ENCODE data around the gene ESR2. TPM values are rescaled to one million over a fixed set of nuclear protein-coding genes. Genes with fewer than 3 reads are reported as not detected.

The ESR2 gene
- polyA plus RNA-seq, 3 donors, result 0.04 TPM; not detected in 2

DNA sequence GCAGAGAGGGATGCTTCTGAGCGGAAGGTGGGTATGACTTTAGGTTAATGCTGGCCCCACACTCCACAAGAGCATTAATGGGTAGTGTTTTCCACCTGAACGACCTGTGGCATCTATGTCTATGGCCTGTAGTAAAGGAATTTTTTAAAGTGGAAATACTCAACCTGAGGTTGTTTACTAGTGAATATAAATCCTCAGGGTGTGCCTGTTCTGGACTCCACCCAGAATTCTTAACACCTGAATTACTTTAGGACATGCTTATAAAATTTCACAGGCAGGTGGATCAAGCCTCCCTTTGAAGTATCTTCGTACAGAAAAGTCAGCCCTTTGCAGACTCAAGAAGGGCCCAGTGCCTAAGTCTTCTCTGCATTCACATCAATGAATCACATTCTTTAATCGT, 196.1 kb downstream of the ESR2 start:
- Histone ChIP-seq H3K4me1 (ENCODE audit: control insufficient read depth in 1 of 2, insufficient read depth in 2 of 2, low read length in 2 of 2) (no peaks in the 10 kb centered on the region), H3K79me2 (ENCODE audit: insufficient read depth, low read length) (no peaks in the 10 kb centered on the region), H3K9me3 (replicated peaks in 1 of 2; ENCODE audit: control insufficient read depth in 1 of 2, insufficient read depth in 1 of 2, low read length in 2 of 2) (no peaks in the 10 kb centered on the region), H2AFZ (ENCODE audit: insufficient read depth, low read depth, low read length, poor library complexity, severe bottlenecking) (no peak overlapping the region), H3K36me3 (replicated peaks in 1 of 2; ENCODE audit: control insufficient read depth in 1 of 2, insufficient read depth in 2 of 2, low read length in 2 of 2) (no peaks in the 10 kb centered on the region), H4K20me1 (ENCODE audit: insufficient read depth, low read length) (no peaks in the 10 kb centered on the region), H3K27me3 (ENCODE audit: control insufficient read depth in 2 of 2, insufficient read depth in 2 of 2, low read length in 2 of 2) (no peaks in the 10 kb centered on the region), H3K4me2 (replicated peaks; ENCODE audit: extremely low read depth, low read length, poor library complexity, severe bottlenecking) (no peak overlapping the region), H3K4me3 (replicated peaks in 1 of 3; ENCODE audit: low read depth in 2 of 3, low read length in 3 of 3) (no peak overlapping the region), H3K9ac (ENCODE audit: insufficient read depth, low read length, poor library complexity, severe bottlenecking) (no peak overlapping the region), H3K27ac (ENCODE audit: low read depth in 1 of 2, low read length in 2 of 2) (no peak overlapping the region)
- Mint-ChIP-seq H3K4me1 (no peaks in the 10 kb centered on the region), H3K27ac (no peak overlapping the region), H3K27me3 (ENCODE audit: low read depth in 3 of 3) (peaks cover 0 to 2% (median under 1%) of the 10 kb centered on the region in 3 donors), H3K36me3 (no peaks in the 10 kb centered on the region), H3K4me3 (no peak overlapping the region), H3K9me3 (no peaks in the 10 kb centered on the region)
- TF ChIP-seq, protein P1, sequence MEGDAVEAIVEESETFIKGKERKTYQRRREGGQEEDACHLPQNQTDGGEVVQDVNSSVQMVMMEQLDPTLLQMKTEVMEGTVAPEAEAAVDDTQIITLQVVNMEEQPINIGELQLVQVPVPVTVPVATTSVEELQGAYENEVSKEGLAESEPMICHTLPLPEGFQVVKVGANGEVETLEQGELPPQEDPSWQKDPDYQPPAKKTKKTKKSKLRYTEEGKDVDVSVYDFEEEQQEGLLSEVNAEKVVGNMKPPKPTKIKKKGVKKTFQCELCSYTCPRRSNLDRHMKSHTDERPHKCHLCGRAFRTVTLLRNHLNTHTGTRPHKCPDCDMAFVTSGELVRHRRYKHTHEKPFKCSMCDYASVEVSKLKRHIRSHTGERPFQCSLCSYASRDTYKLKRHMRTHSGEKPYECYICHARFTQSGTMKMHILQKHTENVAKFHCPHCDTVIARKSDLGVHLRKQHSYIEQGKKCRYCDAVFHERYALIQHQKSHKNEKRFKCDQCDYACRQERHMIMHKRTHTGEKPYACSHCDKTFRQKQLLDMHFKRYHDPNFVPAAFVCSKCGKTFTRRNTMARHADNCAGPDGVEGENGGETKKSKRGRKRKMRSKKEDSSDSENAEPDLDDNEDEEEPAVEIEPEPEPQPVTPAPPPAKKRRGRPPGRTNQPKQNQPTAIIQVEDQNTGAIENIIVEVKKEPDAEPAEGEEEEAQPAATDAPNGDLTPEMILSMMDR (IDR thresholded peaks at IDR 0.05), result no peak
- no CpG with 5 or more reads among the region's 4 CpGs for WGBS (ENCODE audit: insufficient coverage)
- intact Hi-C loops (cut with micrococcal nuclease), result no loop called here
- DNase-seq, result no peak

- no peaks in the 10 kb centered on the region for H3K36me3 Mint-ChIP-seq
Measured at GRCh38 chr14:64095620-64096019, 198.6 kb downstream of the ESR2 start.

More at GRCh38 chr14:64095620-64096019, 198.6 kb downstream of the ESR2 start:
- Histone ChIP-seq H3K79me2 (ENCODE audit: insufficient read depth, low read length) (no peaks in the 10 kb centered on the region), H3K36me3 (replicated peaks in 1 of 2; ENCODE audit: control insufficient read depth in 1 of 2, insufficient read depth in 2 of 2, low read length in 2 of 2) (no peaks in the 10 kb centered on the region), H3K4me3 (replicated peaks in 1 of 3; ENCODE audit: low read depth in 2 of 3, low read length in 3 of 3) (no peak overlapping the region), H2AFZ (ENCODE audit: insufficient read depth, low read depth, low read length, poor library complexity, severe bottlenecking) (no peak overlapping the region), H3K27ac (ENCODE audit: low read depth in 1 of 2, low read length in 2 of 2) (no peak overlapping the region), H3K4me1 (ENCODE audit: control insufficient read depth in 1 of 2, insufficient read depth in 2 of 2, low read length in 2 of 2) (no peaks in the 10 kb centered on the region), H3K9me3 (replicated peaks in 1 of 2; ENCODE audit: control insufficient read depth in 1 of 2, insufficient read depth in 1 of 2, low read length in 2 of 2) (no peaks in the 10 kb centered on the region), H3K27me3 (ENCODE audit: control insufficient read depth in 2 of 2, insufficient read depth in 2 of 2, low read length in 2 of 2) (no peaks in the 10 kb centered on the region), H3K4me2 (replicated peaks; ENCODE audit: extremely low read depth, low read length, poor library complexity, severe bottlenecking) (no peak overlapping the region), H4K20me1 (ENCODE audit: insufficient read depth, low read length) (no peaks in the 10 kb centered on the region), H3K9ac (ENCODE audit: insufficient read depth, low read length, poor library complexity, severe bottlenecking) (no peak overlapping the region)
- peaks cover 0 to 2% (median 1%) of the 10 kb centered on the region in 3 donors for H3K27me3 Mint-ChIP-seq (ENCODE audit: low read depth in 3 of 3)
- no peaks in the 10 kb centered on the region for H3K4me1 Mint-ChIP-seq
- intact Hi-C loops (cut with micrococcal nuclease), result no loop called here
- WGBS (ENCODE audit: insufficient coverage), result 100% methylated on average over 1 of the region's 3 CpGs
- DNase-seq, result no peak
- no peak overlapping the region for H3K4me3 Mint-ChIP-seq
- H3K27ac Mint-ChIP-seq, result no peak overlapping the region
- TF ChIP-seq, protein P1 (IDR thresholded peaks at IDR 0.05), result no peak
- no peaks in the 10 kb centered on the region for H3K9me3 Mint-ChIP-seq

All from CD14-positive monocyte (primary cell).